ENCODE results near the gene CDYL.

CDYL gene

DNA sequence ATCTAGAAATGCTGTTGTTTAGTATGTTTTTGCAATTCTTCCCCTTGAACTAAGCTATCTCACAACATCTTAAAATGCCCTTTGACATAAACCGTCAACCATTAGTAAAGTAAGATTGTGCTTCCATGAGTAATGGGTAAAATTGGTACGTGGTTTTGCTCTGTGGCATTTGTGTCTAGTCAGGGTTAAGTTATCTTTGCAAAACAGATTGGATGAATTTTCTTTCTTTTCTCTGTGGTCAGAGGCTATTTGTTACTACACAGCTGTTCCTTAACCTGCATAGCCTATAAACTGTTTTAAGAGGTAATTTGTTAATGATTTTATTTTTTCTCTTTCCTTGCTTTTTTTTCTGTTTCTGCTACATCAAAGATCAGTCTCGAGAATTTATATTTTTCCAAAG, 152.2 kb downstream of the CDYL start:
- H3K27me3 ChIP-seq (ENCODE audit: insufficient read depth, low read length): no peaks in the 10 kb centered on the region
- WGBS: 92% methylated on average over 2 of the region's 3 CpGs
- peaks cover 53% of the 10 kb centered on the region for H3K4me1 ChIP-seq (ENCODE audit: insufficient read depth, low read length)

GRCh38 chr6:4929097-4929718, 153.0 kb downstream of the CDYL start:
- peaks cover 50% of the 10 kb centered on the region for H3K4me1 ChIP-seq (ENCODE audit: insufficient read depth, low read length)
- no peak overlapping the region for H3K4me3 ChIP-seq (ENCODE audit: low read length)
- 83% methylated on average over 1 of the region's 1 CpG for WGBS
- H3K27ac ChIP-seq (ENCODE audit: low read depth, low read length): no peak overlapping the region
- no peaks in the 10 kb centered on the region for H3K36me3 ChIP-seq (ENCODE audit: insufficient read depth, low read length)
- H3K9ac ChIP-seq (ENCODE audit: low read depth, low read length): no peak overlapping the region
- no peaks in the 10 kb centered on the region for H3K9me3 ChIP-seq (ENCODE audit: insufficient read depth, low read depth, low read length)
- no peaks in the 10 kb centered on the region for H3K27me3 ChIP-seq (ENCODE audit: insufficient read depth, low read length)

More for the DNA sequence above, 152.2 kb downstream of the CDYL start:
- Histone ChIP-seq H3K4me3 (ENCODE audit: low read length) (no peak overlapping the region), H3K27ac (ENCODE audit: low read depth, low read length) (no peak overlapping the region), H3K9me3 (ENCODE audit: insufficient read depth, low read depth, low read length) (no peaks in the 10 kb centered on the region), H3K9ac (ENCODE audit: low read depth, low read length) (no peak overlapping the region), H3K36me3 (ENCODE audit: insufficient read depth, low read length) (no peaks in the 10 kb centered on the region)

DNA sequence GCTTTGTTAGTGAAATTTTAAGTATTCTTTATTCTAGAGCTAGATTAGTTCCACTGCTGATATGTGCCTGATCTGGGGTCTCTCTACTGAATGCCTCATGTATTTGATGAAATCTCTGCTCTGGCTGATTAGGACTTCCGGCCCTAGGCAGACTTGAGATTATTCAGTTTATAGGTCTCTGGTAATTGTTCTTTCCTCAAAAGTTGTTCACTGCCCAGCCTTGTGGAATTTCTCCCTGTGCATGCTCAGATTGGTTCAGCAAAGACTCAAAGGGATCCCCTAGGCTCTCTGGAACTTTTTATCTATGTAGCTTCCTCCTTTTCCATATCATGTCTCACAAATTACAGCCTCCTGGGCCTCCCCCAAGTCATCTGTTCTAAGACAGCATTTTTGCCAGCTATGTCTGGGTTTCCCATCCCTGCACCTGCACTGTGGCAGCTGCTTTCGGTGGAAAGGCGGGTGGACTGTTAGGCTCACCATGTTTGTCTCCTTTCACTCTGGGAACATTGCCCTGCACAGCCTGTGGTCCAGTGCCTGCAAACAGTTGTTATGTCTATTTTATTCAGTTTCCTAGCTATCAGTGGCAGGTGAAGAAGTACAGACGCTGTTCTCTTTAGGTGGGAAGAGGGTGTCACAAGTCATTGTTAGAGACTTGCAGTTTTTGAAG, 154.0 kb downstream of the CDYL start:
- WGBS: 94% methylated on average over 4 of the region's 4 CpGs
- no peaks in the 10 kb centered on the region for H3K36me3 ChIP-seq (ENCODE audit: insufficient read depth, low read length)
- no peaks in the 10 kb centered on the region for H3K27me3 ChIP-seq (ENCODE audit: insufficient read depth, low read length)
- no peak overlapping the region for H3K27ac ChIP-seq (ENCODE audit: low read depth, low read length)
- H3K9ac ChIP-seq (ENCODE audit: low read depth, low read length): no peak overlapping the region
- no peak overlapping the region for H3K4me3 ChIP-seq (ENCODE audit: low read length)
- peaks cover 41% of the 10 kb centered on the region for H3K4me1 ChIP-seq (ENCODE audit: insufficient read depth, low read length)
- no peaks in the 10 kb centered on the region for H3K9me3 ChIP-seq (ENCODE audit: insufficient read depth, low read depth, low read length)

GRCh38 chr6:4931530-4932227, 155.5 kb downstream of the CDYL start:
- 81% methylated on average over 11 of the region's 11 CpGs for WGBS
- Histone ChIP-seq H3K27me3 (ENCODE audit: insufficient read depth, low read length) (no peaks in the 10 kb centered on the region), H3K4me3 (ENCODE audit: low read length) (no peak overlapping the region), H3K4me1 (ENCODE audit: insufficient read depth, low read length) (peaks cover 32% of the 10 kb centered on the region), H3K9ac (ENCODE audit: low read depth, low read length) (peak overlapping the region; percentile 31; the same call in 1 of the 2 replicates), H3K9me3 (ENCODE audit: insufficient read depth, low read depth, low read length) (no peaks in the 10 kb centered on the region), H3K36me3 (ENCODE audit: insufficient read depth, low read length) (peaks cover 5% of the 10 kb centered on the region; the same call in 1 of the 2 replicates), H3K27ac (ENCODE audit: low read depth, low read length) (peak overlapping the region; percentile 51)

DNA sequence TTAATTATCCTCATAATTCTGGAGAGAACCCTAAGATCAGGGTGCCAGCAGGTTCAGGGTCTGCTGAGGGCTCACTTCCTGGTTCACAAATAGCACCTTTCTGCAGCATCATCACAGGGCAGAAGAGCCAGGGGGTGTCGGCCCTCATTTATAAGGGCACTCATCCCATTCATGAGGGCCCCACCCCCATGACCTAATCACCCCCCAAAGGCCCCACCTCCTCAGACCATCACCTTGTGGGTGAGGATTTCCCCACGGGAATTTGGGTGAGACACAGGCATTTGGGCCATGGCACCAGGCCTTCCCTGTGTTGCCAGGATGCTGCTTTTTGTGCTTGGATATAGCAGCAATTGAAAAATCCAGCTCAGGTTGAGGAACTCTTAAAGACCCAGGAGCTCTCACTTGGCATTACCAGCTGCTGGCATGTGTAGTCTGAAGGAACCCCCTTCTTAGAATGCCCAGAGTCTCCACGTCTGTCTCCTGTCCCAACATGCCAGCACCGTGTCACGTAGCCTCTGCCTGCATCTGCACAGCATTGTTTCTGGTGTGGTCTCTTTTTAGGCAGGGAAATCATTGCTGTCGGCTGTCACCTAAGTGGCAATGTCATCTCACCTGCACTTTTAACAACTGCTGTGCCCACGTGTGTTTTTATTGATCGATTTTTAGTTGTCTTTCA, 156.2 kb downstream of the CDYL start:
- Histone ChIP-seq H3K4me1 (ENCODE audit: insufficient read depth, low read length) (peaks cover 28% of the 10 kb centered on the region), H3K27me3 (ENCODE audit: insufficient read depth, low read length) (no peaks in the 10 kb centered on the region), H3K4me3 (ENCODE audit: low read length) (no peak overlapping the region), H3K9ac (ENCODE audit: low read depth, low read length) (no peak overlapping the region), H3K9me3 (ENCODE audit: insufficient read depth, low read depth, low read length) (no peaks in the 10 kb centered on the region), H3K36me3 (ENCODE audit: insufficient read depth, low read length) (peaks cover 5% of the 10 kb centered on the region; the same call in 1 of the 2 replicates), H3K27ac (ENCODE audit: low read depth, low read length) (no peak overlapping the region)
- WGBS: 93% methylated on average over 8 of the region's 8 CpGs

DNA sequence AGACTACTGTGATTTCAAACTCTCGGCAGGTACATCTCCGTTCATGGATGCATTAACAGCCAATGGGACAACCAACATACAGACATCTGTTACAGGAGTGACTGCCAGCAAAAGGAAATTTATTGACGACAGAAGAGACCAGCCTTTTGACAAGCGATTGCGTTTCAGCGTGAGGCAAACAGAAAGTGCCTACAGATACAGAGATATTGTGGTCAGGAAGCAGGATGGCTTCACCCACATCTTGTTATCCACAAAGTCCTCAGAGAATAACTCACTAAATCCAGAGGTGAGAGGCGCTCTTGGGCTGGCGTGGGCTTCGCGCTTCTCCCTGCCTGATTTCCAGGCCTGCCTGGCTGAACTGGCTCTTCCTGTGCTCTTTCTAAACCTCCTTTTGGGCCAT, 159.3 kb downstream of the CDYL start:
- H3K9me3 ChIP-seq (ENCODE audit: insufficient read depth, low read depth, low read length): no peaks in the 10 kb centered on the region
- no peak overlapping the region for H3K27ac ChIP-seq (ENCODE audit: low read depth, low read length)
- whole genome bisulfite sequencing: 96% methylated on average over 10 of the region's 10 CpGs
- no peaks in the 10 kb centered on the region for H3K27me3 ChIP-seq (ENCODE audit: insufficient read depth, low read length)
- H3K9ac ChIP-seq (ENCODE audit: low read depth, low read length): no peak overlapping the region
- H3K36me3 ChIP-seq (ENCODE audit: insufficient read depth, low read length): peaks cover 13% of the 10 kb centered on the region
- no peak overlapping the region for H3K4me3 ChIP-seq (ENCODE audit: low read length)
- H3K4me1 ChIP-seq (ENCODE audit: insufficient read depth, low read length): peaks cover 17% of the 10 kb centered on the region

- H3K27me3 ChIP-seq (ENCODE audit: insufficient read depth, low read length): no peaks in the 10 kb centered on the region
- peaks cover 13% of the 10 kb centered on the region for H3K36me3 ChIP-seq (ENCODE audit: insufficient read depth, low read length)
- H3K27ac ChIP-seq (ENCODE audit: low read depth, low read length): no peak overlapping the region
- 95% methylated on average over 10 of the region's 13 CpGs for WGBS
- H3K9me3 ChIP-seq (ENCODE audit: insufficient read depth, low read depth, low read length): no peaks in the 10 kb centered on the region
- H3K4me1 ChIP-seq (ENCODE audit: insufficient read depth, low read length): peaks cover 10% of the 10 kb centered on the region
- no peak overlapping the region for H3K9ac ChIP-seq (ENCODE audit: low read depth, low read length)
- no peak overlapping the region for H3K4me3 ChIP-seq (ENCODE audit: low read length)
Observed at GRCh38 chr6:4935975-4936680, 159.9 kb downstream of the CDYL start.

DNA sequence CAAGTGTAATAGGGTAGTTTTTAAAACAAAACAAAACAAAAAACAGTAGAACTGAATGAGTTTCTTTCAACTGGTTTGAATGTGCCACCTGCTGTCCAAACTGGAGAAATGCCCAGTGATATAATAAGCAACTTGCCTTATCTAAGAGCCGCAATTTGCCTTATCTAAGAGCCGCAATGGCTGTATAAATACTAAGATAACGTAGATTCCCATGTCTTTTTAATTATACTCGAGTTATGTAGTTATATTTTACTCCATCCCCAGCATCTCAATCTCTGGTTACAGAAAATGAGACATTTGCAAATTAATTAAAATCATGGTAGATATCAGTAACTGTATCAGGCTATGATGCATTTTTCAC, 160.5 kb downstream of the CDYL start:
- Histone ChIP-seq H3K9ac (ENCODE audit: low read depth, low read length) (no peak overlapping the region), H3K27ac (ENCODE audit: low read depth, low read length) (no peak overlapping the region), H3K36me3 (ENCODE audit: insufficient read depth, low read length) (peaks cover 13% of the 10 kb centered on the region), H3K27me3 (ENCODE audit: insufficient read depth, low read length) (no peaks in the 10 kb centered on the region), H3K4me1 (ENCODE audit: insufficient read depth, low read length) (peaks cover 9% of the 10 kb centered on the region), H3K9me3 (ENCODE audit: insufficient read depth, low read depth, low read length) (no peaks in the 10 kb centered on the region), H3K4me3 (ENCODE audit: low read length) (no peak overlapping the region)
- WGBS: 90% methylated on average over 2 of the region's 4 CpGs

DNA sequence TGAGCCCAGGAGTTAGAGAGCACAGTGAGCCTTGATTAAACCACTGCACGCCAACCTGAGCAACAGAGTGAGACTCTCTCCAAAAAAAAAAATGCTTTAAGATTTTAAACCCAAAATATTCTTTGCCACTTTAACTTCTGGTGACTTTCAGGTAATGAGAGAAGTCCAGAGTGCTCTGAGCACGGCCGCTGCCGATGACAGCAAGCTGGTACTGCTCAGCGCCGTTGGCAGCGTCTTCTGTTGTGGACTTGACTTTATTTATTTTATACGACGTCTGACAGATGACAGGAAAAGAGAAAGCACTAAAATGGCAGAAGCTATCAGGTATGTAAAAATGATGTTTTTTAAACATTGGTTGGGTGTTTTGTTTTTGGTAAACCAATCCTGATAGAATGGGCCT, 161.2 kb downstream of the CDYL start:
- Histone ChIP-seq H3K36me3 (ENCODE audit: insufficient read depth, low read length) (peaks cover 13% of the 10 kb centered on the region), H3K4me3 (ENCODE audit: low read length) (no peak overlapping the region), H3K9ac (ENCODE audit: low read depth, low read length) (no peak overlapping the region), H3K4me1 (ENCODE audit: insufficient read depth, low read length) (peaks cover 11% of the 10 kb centered on the region; the same call in 1 of the 2 replicates), H3K27ac (ENCODE audit: low read depth, low read length) (no peak overlapping the region), H3K9me3 (ENCODE audit: insufficient read depth, low read depth, low read length) (no peaks in the 10 kb centered on the region), H3K27me3 (ENCODE audit: insufficient read depth, low read length) (no peaks in the 10 kb centered on the region)
- 94% methylated on average over 9 of the region's 9 CpGs for WGBS

- no peak overlapping the region for H3K27ac ChIP-seq (ENCODE audit: low read depth, low read length)
- no peak overlapping the region for H3K9ac ChIP-seq (ENCODE audit: low read depth, low read length)
- no CpG with 5 or more reads among the region's 1 CpG for WGBS
- H3K4me1 ChIP-seq (ENCODE audit: insufficient read depth, low read length): peaks cover 18% of the 10 kb centered on the region
- peaks cover 22% of the 10 kb centered on the region for H3K36me3 ChIP-seq (ENCODE audit: insufficient read depth, low read length)
- no peaks in the 10 kb centered on the region for H3K27me3 ChIP-seq (ENCODE audit: insufficient read depth, low read length)
- no peaks in the 10 kb centered on the region for H3K9me3 ChIP-seq (ENCODE audit: insufficient read depth, low read depth, low read length)
- H3K4me3 ChIP-seq (ENCODE audit: low read length): no peak overlapping the region
Observed at GRCh38 chr6:4939241-4939640, 163.0 kb downstream of the CDYL start.

All from HUES64 (cell line).